ENCODE results near the gene RHO. TPM values are rescaled to one million over a fixed set of nuclear protein-coding genes. Genes with fewer than 3 reads are reported as not detected.
A peak's percentile ranks its signal among the peaks of the same experiment; 100 is the strongest.

The RHO gene
- total and polyA plus RNA-seq, 2 experiments from 2014 or later: not detected

DNA sequence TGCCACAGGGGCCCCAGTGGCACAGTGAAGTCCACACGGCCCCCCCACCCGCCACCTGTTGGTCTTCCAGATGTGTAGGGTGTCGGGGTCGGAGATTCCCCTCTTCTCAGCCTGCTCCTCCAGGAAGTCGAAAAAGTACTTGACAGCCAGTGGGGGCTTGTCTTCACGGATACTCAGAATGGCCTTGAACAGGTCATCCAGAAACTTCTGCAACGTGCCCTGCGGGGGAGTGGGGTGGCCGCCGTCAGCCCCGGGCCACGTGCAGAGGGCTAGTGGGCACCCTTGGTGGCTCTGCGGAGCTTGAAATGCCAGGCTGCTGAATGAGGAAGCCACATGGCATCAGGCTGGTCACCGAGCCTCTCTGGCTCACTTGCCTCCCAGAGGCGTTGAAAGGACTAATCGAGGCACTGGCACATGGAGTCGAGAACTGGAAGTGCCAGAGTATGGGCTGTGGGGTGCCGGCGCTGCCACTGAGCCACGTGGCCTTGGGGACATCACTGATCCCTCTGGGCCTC, 31.2 kb downstream of the RHO start:
- DNase-seq (ENCODE audit: low read depth in 1 of 2, low spot score in 1 of 2): no peak
- Histone ChIP-seq H3K4me3 (no peak overlapping the region), H3K9me3 (ENCODE audit: low read depth) (no peaks in the 10 kb centered on the region), H3K4me1 (ENCODE audit: low read depth) (peaks cover 53% of the 10 kb centered on the region), H3K27ac (no peak overlapping the region), H3K36me3 (no peaks in the 10 kb centered on the region), H3K27me3 (no peaks in the 10 kb centered on the region)
- TF ChIP-seq, protein P1, sequence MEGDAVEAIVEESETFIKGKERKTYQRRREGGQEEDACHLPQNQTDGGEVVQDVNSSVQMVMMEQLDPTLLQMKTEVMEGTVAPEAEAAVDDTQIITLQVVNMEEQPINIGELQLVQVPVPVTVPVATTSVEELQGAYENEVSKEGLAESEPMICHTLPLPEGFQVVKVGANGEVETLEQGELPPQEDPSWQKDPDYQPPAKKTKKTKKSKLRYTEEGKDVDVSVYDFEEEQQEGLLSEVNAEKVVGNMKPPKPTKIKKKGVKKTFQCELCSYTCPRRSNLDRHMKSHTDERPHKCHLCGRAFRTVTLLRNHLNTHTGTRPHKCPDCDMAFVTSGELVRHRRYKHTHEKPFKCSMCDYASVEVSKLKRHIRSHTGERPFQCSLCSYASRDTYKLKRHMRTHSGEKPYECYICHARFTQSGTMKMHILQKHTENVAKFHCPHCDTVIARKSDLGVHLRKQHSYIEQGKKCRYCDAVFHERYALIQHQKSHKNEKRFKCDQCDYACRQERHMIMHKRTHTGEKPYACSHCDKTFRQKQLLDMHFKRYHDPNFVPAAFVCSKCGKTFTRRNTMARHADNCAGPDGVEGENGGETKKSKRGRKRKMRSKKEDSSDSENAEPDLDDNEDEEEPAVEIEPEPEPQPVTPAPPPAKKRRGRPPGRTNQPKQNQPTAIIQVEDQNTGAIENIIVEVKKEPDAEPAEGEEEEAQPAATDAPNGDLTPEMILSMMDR (IDR thresholded peaks at IDR 0.05; ENCODE audit: low read depth, low read length): no peak

DNA sequence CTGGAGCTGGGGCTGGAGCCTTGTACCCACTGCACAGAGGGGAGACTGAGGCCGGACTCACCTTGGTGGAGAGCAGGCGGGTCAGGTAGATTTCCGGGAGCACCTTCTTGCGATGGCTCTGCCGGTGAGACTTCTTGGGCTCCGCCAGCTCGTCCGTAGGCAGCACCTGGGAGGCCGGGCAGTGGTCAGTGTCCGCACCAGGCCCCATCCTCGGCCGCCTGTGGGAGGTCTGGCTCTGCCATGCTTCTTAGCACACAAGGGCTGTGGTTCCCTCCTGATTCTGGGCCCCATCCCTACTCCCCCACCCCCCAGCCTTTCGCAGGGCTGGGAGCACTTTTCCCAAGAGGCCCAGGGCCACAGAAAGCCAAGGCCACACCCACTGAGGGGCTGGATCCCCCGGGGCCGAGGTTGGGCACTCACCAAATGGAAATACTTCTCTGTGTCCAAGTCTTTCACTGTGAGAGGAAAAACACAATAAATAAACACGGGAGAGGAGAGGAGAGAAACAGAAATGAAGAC, 31.9 kb downstream of the RHO start:
- H3K4me1 ChIP-seq (ENCODE audit: low read depth): peaks cover 46% of the 10 kb centered on the region
- no peak overlapping the region for H3K27ac ChIP-seq
- H3K9me3 ChIP-seq (ENCODE audit: low read depth): no peaks in the 10 kb centered on the region
- H3K36me3 ChIP-seq: no peaks in the 10 kb centered on the region
- no peak overlapping the region for H3K4me3 ChIP-seq
- peak in 1 of 2 donors; percentile 80 for DNase-seq (ENCODE audit: low read depth in 1 of 2, low spot score in 1 of 2)
- no peaks in the 10 kb centered on the region for H3K27me3 ChIP-seq
- TF ChIP-seq, protein P1 (IDR thresholded peaks at IDR 0.05; ENCODE audit: low read depth, low read length): no peak

DNA sequence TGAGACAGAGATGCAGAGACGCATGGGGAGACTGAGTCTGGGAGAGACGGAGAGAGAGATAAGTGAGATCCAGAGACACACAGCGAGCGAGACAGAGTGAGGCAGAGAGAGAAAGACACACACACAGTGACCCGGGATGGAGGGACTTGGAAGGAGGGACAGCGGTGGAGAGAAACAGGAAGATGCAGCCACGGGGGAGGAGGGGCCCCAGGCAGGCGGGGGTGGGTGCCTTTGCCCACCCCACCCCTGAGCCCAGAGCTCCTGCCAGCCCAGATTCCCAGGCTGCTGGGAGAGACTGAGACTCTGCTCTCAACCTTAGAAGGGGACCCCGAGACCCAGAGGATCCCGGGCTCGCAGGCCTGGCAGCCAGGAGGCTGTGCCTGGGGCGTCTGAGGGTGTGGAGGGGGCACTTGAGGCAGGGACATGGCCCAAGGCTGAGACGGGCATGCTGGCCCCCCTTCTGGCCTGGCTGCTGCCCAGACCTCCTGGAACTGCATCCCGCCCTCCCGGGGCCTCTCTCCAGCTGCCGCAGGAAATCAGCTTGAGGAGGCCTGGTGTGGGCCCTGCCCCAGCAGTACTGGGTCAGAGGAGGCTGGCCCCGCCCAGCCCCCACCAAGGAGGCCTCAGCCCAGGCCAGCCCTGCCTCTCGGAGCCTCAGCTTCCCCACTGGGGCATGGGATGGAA, 32.6 kb downstream of the RHO start:
- Histone ChIP-seq H3K9me3 (ENCODE audit: low read depth) (no peaks in the 10 kb centered on the region), H3K27me3 (no peaks in the 10 kb centered on the region), H3K4me3 (no peak overlapping the region), H3K36me3 (no peaks in the 10 kb centered on the region), H3K4me1 (ENCODE audit: low read depth) (peaks cover 38% of the 10 kb centered on the region), H3K27ac (peak overlapping the region; percentile 43)
- TF ChIP-seq, protein P1 (IDR thresholded peaks at IDR 0.05; ENCODE audit: low read depth, low read length): no peak
- peak; percentile 36 to 93 for DNase-seq (ENCODE audit: low read depth in 1 of 2, low spot score in 1 of 2)

DNA sequence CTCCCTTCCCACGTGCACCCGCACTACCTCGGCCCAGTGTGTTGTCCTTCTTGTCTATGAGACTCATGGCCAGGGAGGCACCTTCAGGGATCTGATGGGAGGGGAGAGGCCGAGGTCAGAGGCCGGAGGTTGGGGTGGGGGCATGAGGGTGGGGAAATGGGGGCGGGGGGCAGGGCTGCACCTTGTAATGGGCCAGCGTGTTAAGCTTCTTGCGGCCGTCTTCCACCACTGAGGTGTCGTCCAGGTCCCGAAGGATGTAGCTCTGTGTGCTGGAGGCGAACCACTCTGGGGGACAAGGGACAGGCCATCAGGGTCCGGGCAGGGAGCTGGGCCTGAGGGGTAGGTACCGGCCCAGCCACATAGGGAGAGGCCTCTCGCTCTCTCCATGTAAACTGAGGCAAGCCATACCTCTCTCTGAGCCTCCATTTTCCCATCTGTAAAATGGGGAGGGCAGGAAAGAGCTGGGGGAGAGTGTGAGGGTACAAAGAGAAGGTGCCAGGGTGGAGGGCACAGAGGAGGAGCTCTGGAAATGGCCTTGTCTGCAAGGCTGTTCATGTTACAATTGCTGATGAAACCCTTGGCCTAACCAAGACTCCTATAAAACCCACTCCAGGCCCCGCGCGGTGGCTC, 33.3 kb downstream of the RHO start:
- DNase-seq (ENCODE audit: low read depth in 1 of 2, low spot score in 1 of 2): no peak
- Histone ChIP-seq H3K9me3 (ENCODE audit: low read depth) (no peaks in the 10 kb centered on the region), H3K4me1 (ENCODE audit: low read depth) (peaks cover 33% of the 10 kb centered on the region), H3K36me3 (no peaks in the 10 kb centered on the region), H3K4me3 (no peak overlapping the region), H3K27me3 (no peaks in the 10 kb centered on the region), H3K27ac (peak overlapping the region; percentile 43)
- TF ChIP-seq, protein P1 (IDR thresholded peaks at IDR 0.05; ENCODE audit: low read depth, low read length): no peak

DNA sequence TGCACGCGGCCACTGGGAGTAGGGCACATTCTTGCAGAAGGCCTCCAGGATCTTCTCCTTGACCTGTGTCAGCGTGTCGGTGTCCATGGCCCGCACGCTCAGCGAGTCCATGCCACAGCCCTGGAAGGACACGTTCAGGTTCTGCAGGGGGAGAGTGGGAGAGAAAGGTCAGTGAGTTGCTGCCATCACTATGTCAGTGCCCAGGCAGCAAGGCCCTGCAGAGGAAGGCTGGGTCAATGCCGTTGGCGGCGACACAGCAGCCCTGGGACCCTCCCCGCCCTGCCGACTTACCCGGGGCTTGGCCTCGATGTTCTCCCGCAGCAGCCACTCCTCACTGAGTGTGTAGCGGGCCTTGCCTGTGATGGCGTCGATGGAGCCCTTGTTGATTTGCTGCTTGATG, 34.4 kb downstream of the RHO start:
- H3K36me3 ChIP-seq: no peaks in the 10 kb centered on the region
- TF ChIP-seq, protein P1 (IDR thresholded peaks at IDR 0.05; ENCODE audit: low read depth, low read length): no peak
- DNase-seq (ENCODE audit: low read depth in 1 of 2, low spot score in 1 of 2): no peak
- no peak overlapping the region for H3K4me3 ChIP-seq
- no peak overlapping the region for H3K27ac ChIP-seq
- no peaks in the 10 kb centered on the region for H3K9me3 ChIP-seq (ENCODE audit: low read depth)
- peaks cover 25% of the 10 kb centered on the region for H3K4me1 ChIP-seq (ENCODE audit: low read depth)
- H3K27me3 ChIP-seq: no peaks in the 10 kb centered on the region

Data from cardiac muscle cell (in vitro differentiated cells and primary cell).